Stimulated activated CD8-positive, alpha-beta memory T cell treated with anti-CD3 and anti-CD28 coated beads, Interleukin-2, amount 100 ng/mL, for 48 hours (primary cell): Measurements from ENCODE around the gene ADTRP.

Source experiments
- DNase-seq, 2 donors: peaks; one replicate each; pipeline ENCODE4 v3.0.0-alpha.2; 2020; ENCODE audit warnings: low read depth in 2 of 2

ADTRP gene

GRCh38 chr6:11755725-11756124 is 22.9 kb downstream of the ADTRP start:
- no peak for DNase-seq

GRCh38 chr6:11754625-11755271 is 23.9 kb downstream of the ADTRP start:
- DNase-seq: no peak

GRCh38 chr6:11753798-11754197 is 24.8 kb downstream of the ADTRP start:
- no peak for DNase-seq

GRCh38 chr6:11752360-11752759 is 26.2 kb downstream of the ADTRP start:
- no peak for DNase-seq

- DNase-seq: no peak
Measured at GRCh38 chr6:11750682-11751081, 27.9 kb downstream of the ADTRP start.

- DNase-seq: no peak
Measured at GRCh38 chr6:11748591-11749210, 29.9 kb downstream of the ADTRP start.

GRCh38 chr6:11747021-11747420 is 31.6 kb downstream of the ADTRP start:
- DNase-seq: no peak

GRCh38 chr6:11744753-11745152 is 33.9 kb downstream of the ADTRP start:
- no peak for DNase-seq

- no peak for DNase-seq
Measured at GRCh38 chr6:11744101-11744500, 34.5 kb downstream of the ADTRP start.

- no peak for DNase-seq
Measured at GRCh38 chr6:11740875-11741274, 37.7 kb downstream of the ADTRP start.

GRCh38 chr6:11738661-11739375 is 39.8 kb downstream of the ADTRP start:
- no peak for DNase-seq

GRCh38 chr6:11738234-11738633 is 40.4 kb downstream of the ADTRP start:
- DNase-seq: no peak

GRCh38 chr6:11736601-11737000 is 42.0 kb downstream of the ADTRP start:
- DNase-seq: no peak

- no peak for DNase-seq
Measured at GRCh38 chr6:11734861-11735613, 43.6 kb downstream of the ADTRP start.

GRCh38 chr6:11732036-11732631 is 46.5 kb downstream of the ADTRP start:
- peak in 1 of 2 donors; percentile 36 for DNase-seq

- no peak for DNase-seq
Measured at GRCh38 chr6:11731423-11731822, 47.2 kb downstream of the ADTRP start.

GRCh38 chr6:11730641-11731040 is 48.0 kb downstream of the ADTRP start:
- DNase-seq: no peak

GRCh38 chr6:11729076-11729475 is 49.5 kb downstream of the ADTRP start:
- DNase-seq: peak in 1 of 2 donors; percentile 36

GRCh38 chr6:11727998-11728961 is 50.3 kb downstream of the ADTRP start:
- DNase-seq: no peak

- DNase-seq: no peak
Measured at GRCh38 chr6:11727346-11727997, 51.1 kb downstream of the ADTRP start.
